Smooth muscle cell (in vitro differentiated cells): ENCODE measurements around the gene ADD1. TPM values are rescaled to one million over a fixed set of nuclear protein-coding genes. Genes with fewer than 3 reads are reported as not detected.

Source experiments
- DNase-seq: peaks from one replicate; lab custom pipeline; 2025; ENCODE audit not compliant: unreplicated experiment; lab: John Stamatoyannopoulos, UW
- H2AFZ ChIP-seq: fragments of 200-600 bp; sonication (generic); 2 replicates; pipeline ENCODE4 v1.6.0; 2016; ENCODE audit warnings: antibody characterized with exemption, low read depth, mild to moderate bottlenecking
- H3F3A ChIP-seq: fragments of 200-600 bp; sonication (generic); 2 replicates; pipeline ENCODE4 v1.6.0; 2017; ENCODE audit warnings: antibody characterized with exemption, low read depth
- H3K27ac ChIP-seq: fragments of 200-600 bp; sonication (generic); 2 replicates; pipeline ENCODE4 v1.5.1; 2016; ENCODE audit warnings: low read depth, mild to moderate bottlenecking
- H3K27me3 ChIP-seq: fragments of 200-600 bp; sonication (generic); 2 replicates; pipeline ENCODE4 v1.6.1; 2016; ENCODE audit warnings: low read depth, mild to moderate bottlenecking
- H3K36me3 ChIP-seq: fragments of 200-600 bp; sonication (generic); 2 replicates; pipeline ENCODE4 v1.5.1; 2016; ENCODE audit warnings: low read depth
- H3K4me1 ChIP-seq: fragments of 200-600 bp; sonication (generic); 2 replicates; pipeline ENCODE4 v1.5.1; 2016; ENCODE audit warnings: low read depth
- H3K4me2 ChIP-seq: fragments of 200-600 bp; sonication (generic); 2 replicates; pipeline ENCODE4 v1.6.0; 2016; ENCODE audit warnings: mild to moderate bottlenecking
- H3K4me3 ChIP-seq: fragments of 200-600 bp; sonication (generic); 2 replicates; pipeline ENCODE4 v1.5.1; 2016; ENCODE audit warnings: mild to moderate bottlenecking
- H3K79me2 ChIP-seq: fragments of 200-600 bp; sonication (generic); 2 replicates; pipeline ENCODE4 v1.6.0; 2016; ENCODE audit warnings: low read depth, mild to moderate bottlenecking
- H3K9ac ChIP-seq: fragments of 200-600 bp; sonication (generic); 2 replicates; pipeline ENCODE4 v1.6.0; 2016; ENCODE audit warnings: low read depth
- H3K9me3 ChIP-seq: fragments of 200-600 bp; sonication (generic); replicated peaks from 2 replicates; pipeline ENCODE4 v1.5.1; 2016; ENCODE audit warnings: low read depth
- H4K20me1 ChIP-seq: fragments of 200-600 bp; sonication (generic); 2 replicates; pipeline ENCODE4 v1.6.0; 2016; ENCODE audit warnings: low read depth
- WGBS: methylation state at CpG from one replicate; pipeline ENCODE4 v1.1.7; 2016; ENCODE audit warnings: low lambda C conversion rate; 5-methylcytosine and 5-hydroxymethylcytosine counted together
- polyA plus RNA-seq: library from polyadenylated mRNA; unstranded; fragments of >200 nt; fragmentation: Nextera tagmentation; extraction: Ambion mirVana; gene quantifications from 2 replicates; pipeline ENCODE4 v1.2.1, GENCODE V29; 2016
- total RNA-seq: library from RNA; depleted of rRNA; stranded (reverse); fragments of >200 nt; gene quantifications from 2 replicates; pipeline ENCODE4 v1.2.3, GENCODE V29; 2014
- TF ChIP-seq, protein P1 (sequence below): fragments of 200-600 bp; sonication (generic); IDR thresholded peaks from 2 replicates; pipeline ENCODE4 v1.5.1; 2017; ENCODE audit warnings: borderline replicate concordance, mild to moderate bottlenecking, antibody characterized with exemption; ENCODE audit not compliant: insufficient read depth, poor library complexity, severe bottlenecking

ADD1 gene
- total and polyA plus RNA-seq, 2 experiments from 2014 or later, result 109 to 175 TPM

DNA sequence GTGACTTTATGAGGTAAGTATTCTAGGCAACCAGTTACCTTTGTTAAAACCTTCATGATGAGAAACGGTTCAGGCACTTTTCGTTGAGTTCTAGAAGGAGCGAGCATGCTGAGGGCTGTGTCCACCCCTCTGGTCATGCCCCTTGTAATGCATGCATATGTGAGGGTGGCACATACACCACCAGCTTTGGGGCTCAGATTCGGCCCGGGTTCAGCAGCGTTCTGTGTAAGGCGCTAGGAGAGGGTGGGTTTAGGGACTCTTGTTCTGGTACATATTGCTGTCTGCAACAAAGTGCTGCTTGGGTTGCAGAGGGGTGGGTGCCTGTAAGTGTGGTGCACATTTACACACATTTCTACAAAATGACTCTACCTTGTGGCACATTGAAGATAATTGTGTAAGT, 65.0 kb downstream of the ADD1 start:
- Histone ChIP-seq H3K9me3 (no peaks in the 10 kb centered on the region), H3K27ac (no peak overlapping the region), H3K4me2 (no peak overlapping the region), H3K79me2 (no peaks in the 10 kb centered on the region), H4K20me1 (peaks cover 25% of the 10 kb centered on the region), H3K4me3 (no peak overlapping the region), H3K4me1 (no peaks in the 10 kb centered on the region), H3K36me3 (no peaks in the 10 kb centered on the region), H3F3A (no peaks in the 10 kb centered on the region), H3K27me3 (no peaks in the 10 kb centered on the region), H3K9ac (no peak overlapping the region), H2AFZ (no peak overlapping the region)
- TF ChIP-seq, protein P1, sequence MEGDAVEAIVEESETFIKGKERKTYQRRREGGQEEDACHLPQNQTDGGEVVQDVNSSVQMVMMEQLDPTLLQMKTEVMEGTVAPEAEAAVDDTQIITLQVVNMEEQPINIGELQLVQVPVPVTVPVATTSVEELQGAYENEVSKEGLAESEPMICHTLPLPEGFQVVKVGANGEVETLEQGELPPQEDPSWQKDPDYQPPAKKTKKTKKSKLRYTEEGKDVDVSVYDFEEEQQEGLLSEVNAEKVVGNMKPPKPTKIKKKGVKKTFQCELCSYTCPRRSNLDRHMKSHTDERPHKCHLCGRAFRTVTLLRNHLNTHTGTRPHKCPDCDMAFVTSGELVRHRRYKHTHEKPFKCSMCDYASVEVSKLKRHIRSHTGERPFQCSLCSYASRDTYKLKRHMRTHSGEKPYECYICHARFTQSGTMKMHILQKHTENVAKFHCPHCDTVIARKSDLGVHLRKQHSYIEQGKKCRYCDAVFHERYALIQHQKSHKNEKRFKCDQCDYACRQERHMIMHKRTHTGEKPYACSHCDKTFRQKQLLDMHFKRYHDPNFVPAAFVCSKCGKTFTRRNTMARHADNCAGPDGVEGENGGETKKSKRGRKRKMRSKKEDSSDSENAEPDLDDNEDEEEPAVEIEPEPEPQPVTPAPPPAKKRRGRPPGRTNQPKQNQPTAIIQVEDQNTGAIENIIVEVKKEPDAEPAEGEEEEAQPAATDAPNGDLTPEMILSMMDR, result no peak
- 93% methylated on average over 7 of the region's 7 CpGs for WGBS
- no peak for DNase-seq

DNA sequence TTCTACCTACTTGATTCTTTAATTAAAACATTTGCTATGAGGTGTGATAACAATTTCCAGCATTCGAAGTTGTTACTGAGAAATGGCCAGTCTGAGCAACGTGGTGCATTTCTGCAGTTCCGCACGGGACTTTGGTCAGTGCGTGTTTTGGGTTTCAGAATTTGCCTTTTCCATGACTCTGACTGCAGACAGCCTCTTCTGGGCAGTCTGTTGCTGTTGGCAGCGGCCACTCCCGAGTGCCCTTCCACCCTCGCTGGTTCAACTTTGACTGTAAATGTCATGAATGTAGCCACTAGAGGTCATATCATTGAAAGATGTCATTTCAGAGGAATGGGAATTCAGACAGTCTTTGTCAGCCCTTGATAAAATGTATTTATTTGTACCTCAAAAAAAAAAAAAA, 65.9 kb downstream of the ADD1 start:
- H3F3A ChIP-seq, result no peaks in the 10 kb centered on the region
- H3K9me3 ChIP-seq, result no peaks in the 10 kb centered on the region
- TF ChIP-seq, protein P1, result no peak
- no peak overlapping the region for H3K9ac ChIP-seq
- no peak overlapping the region for H3K4me3 ChIP-seq
- H2AFZ ChIP-seq, result no peak overlapping the region
- DNase-seq, result no peak
- 95% methylated on average over 8 of the region's 8 CpGs for whole genome bisulfite sequencing
- no peaks in the 10 kb centered on the region for H3K36me3 ChIP-seq
- peaks cover 22% of the 10 kb centered on the region for H4K20me1 ChIP-seq
- no peaks in the 10 kb centered on the region for H3K79me2 ChIP-seq
- H3K4me2 ChIP-seq, result no peak overlapping the region
- H3K27me3 ChIP-seq, result no peaks in the 10 kb centered on the region
- H3K4me1 ChIP-seq, result no peaks in the 10 kb centered on the region
- no peak overlapping the region for H3K27ac ChIP-seq

DNA sequence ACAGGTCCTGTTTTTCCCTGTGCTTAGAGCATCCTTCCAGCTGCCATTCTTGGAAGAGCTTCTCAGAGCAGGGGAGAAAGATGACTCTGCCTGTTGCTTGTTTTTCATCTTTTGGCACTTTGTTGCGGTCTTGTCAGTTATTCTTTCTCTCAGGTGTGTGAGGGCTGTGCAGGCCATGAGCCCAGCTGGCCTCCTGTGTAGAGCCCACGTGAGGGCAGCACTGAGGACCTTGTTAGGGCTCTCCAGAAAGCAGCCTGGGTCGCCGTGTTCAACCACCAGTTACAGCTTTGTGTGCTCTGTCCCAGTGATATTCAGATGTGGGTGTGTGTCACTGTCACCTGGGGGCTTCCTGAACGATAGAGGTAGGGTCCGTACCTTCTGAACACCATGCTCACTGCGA, 66.8 kb downstream of the ADD1 start:
- Histone ChIP-seq H3K27ac (no peak overlapping the region), H3K36me3 (no peaks in the 10 kb centered on the region), H3K4me2 (no peak overlapping the region), H3K4me1 (no peaks in the 10 kb centered on the region), H3K79me2 (no peaks in the 10 kb centered on the region), H2AFZ (no peak overlapping the region), H3K9me3 (no peaks in the 10 kb centered on the region), H3K9ac (no peak overlapping the region), H4K20me1 (peaks cover 22% of the 10 kb centered on the region), H3K27me3 (no peaks in the 10 kb centered on the region), H3F3A (no peaks in the 10 kb centered on the region), H3K4me3 (no peak overlapping the region)
- WGBS, result 90% methylated on average over 7 of the region's 7 CpGs
- TF ChIP-seq, protein P1, result no peak
- no peak for DNase-seq

DNA sequence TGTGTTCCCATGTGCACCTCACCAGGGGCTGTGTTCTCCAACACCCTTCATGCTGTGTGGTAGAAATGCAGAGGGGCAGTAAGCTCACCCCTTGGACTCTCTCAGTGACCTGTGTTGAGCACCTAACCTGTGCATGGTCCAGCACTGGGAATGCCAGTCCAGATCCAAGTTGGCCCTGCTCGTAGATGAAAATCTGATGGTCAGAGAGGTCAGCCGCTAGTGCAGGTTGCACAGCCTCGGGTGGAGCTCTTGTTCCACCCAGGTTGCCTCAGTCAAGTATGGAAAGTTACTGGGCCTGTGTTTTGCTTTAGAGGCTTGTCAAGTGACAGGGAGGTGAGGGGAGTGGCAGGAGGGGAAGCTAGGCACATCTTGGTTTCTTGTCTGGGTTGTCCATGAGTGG, 68.2 kb downstream of the ADD1 start:
- TF ChIP-seq, protein P1, result no peak
- H3K9ac ChIP-seq, result no peak overlapping the region
- DNase-seq, result no peak
- 96% methylated on average over 3 of the region's 3 CpGs for WGBS
- no peaks in the 10 kb centered on the region for H3K27me3 ChIP-seq
- H3K4me3 ChIP-seq, result no peak overlapping the region
- H3K79me2 ChIP-seq, result peaks cover 8% of the 10 kb centered on the region
- no peaks in the 10 kb centered on the region for H3K4me1 ChIP-seq
- H3K27ac ChIP-seq, result no peak overlapping the region
- H3K9me3 ChIP-seq, result no peaks in the 10 kb centered on the region
- H2AFZ ChIP-seq, result no peak overlapping the region
- no peaks in the 10 kb centered on the region for H3F3A ChIP-seq
- no peak overlapping the region for H3K4me2 ChIP-seq
- H3K36me3 ChIP-seq, result no peaks in the 10 kb centered on the region
- H4K20me1 ChIP-seq, result peaks cover 22% of the 10 kb centered on the region
